IMR-90 (cell line): ENCODE results near the gene SLC2A10. TPM values are rescaled to one million over a fixed set of nuclear protein-coding genes. Genes with fewer than 3 reads are reported as not detected.

ENCODE experiments used
- ATAC-seq: fragments of 200-7000 bp; cut with Tn5 transposase; 2 replicates; pipeline ENCODE4 v1.9.1; 2020; ENCODE audit warnings: low read depth, mild to moderate bottlenecking, moderate library complexity
- BruUV-seq: library from RNA; stranded (reverse); fragments of 400-500 nt; replicated peaks from 2 replicates; lab custom pipeline; 2021; lab: Mats Ljungman, UMichigan
- CTCF ChIA-PET: fragments of 300-600 bp; formaldehyde crosslinking; extraction: SDS; loops from one replicate; lab custom pipeline; 2021; ENCODE audit warnings: antibody characterized with exemption; lab: Yijun Ruan, JAX
- POLR2A ChIA-PET: fragments of 300-600 bp; sonication (Branson Sonifier 250); formaldehyde crosslinking; loops from one replicate; lab custom pipeline; 2022; ENCODE audit warnings: antibody characterized with exemption; ENCODE audit not compliant: unreplicated experiment; lab: Charles Lee
- DNase-seq: peaks from one replicate; pipeline ENCODE4 v3.0.0; 2013
- H2AFZ ChIP-seq: replicated peaks from 2 replicates; pipeline ENCODE3; 2013; ENCODE audit warnings: low read length, mild to moderate bottlenecking; ENCODE audit not compliant: poor library complexity
- H2AK5ac ChIP-seq: 2 replicates; pipeline ENCODE4 v1.6.1; 2013; ENCODE audit warnings: low read depth, low read length, inconsistent platforms
- H2AK9ac ChIP-seq: replicated peaks from 2 replicates; pipeline ENCODE3; 2013; ENCODE audit warnings: mild to moderate bottlenecking, low read depth, low read length, moderate library complexity; ENCODE audit not compliant: poor library complexity
- H2BK120ac ChIP-seq: 2 replicates; pipeline ENCODE4 v1.6.1; 2013; ENCODE audit warnings: low read depth, low read length, inconsistent platforms
- H2BK15ac ChIP-seq: 3 replicates; pipeline ENCODE4 v1.6.1; 2013; ENCODE audit warnings: low read depth, low read length, inconsistent platforms
- H2BK20ac ChIP-seq: 2 replicates; pipeline ENCODE4 v1.6.1; 2013; ENCODE audit warnings: low read depth, mild to moderate bottlenecking, inconsistent platforms, low read length, moderate library complexity
- H2BK5ac ChIP-seq: 2 replicates; pipeline ENCODE4 v1.6.1; 2013; ENCODE audit warnings: mild to moderate bottlenecking, low read depth, low read length, inconsistent platforms; ENCODE audit not compliant: poor library complexity, severe bottlenecking
- H3K14ac ChIP-seq: replicated peaks from 2 replicates; pipeline ENCODE4 v1.6.1; 2013; ENCODE audit warnings: low read depth, low read length, inconsistent platforms
- H3K18ac ChIP-seq: 2 replicates; pipeline ENCODE4 v1.6.1; 2013; ENCODE audit warnings: low read depth, low read length, control low read depth
- H3K23ac ChIP-seq: 2 replicates; pipeline ENCODE4 v1.6.1; 2013; ENCODE audit warnings: low read depth, low read length, inconsistent platforms
- H3K27ac ChIP-seq: 2 replicates; pipeline ENCODE4 v1.5.1; 2013; ENCODE audit warnings: mild to moderate bottlenecking, control low read depth, low read length; ENCODE audit not compliant: insufficient read depth
- H3K27me3 ChIP-seq: 2 replicates; pipeline ENCODE4 v1.6.1; 2013; ENCODE audit warnings: low read length; ENCODE audit not compliant: control insufficient read depth, insufficient read depth
- H3K36me3 ChIP-seq: 2 replicates; pipeline ENCODE4 v1.6.1; 2013; ENCODE audit warnings: low read length, mixed read lengths; ENCODE audit not compliant: control insufficient read depth, insufficient read depth
- H3K4ac ChIP-seq: 2 replicates; pipeline ENCODE4 v1.6.1; 2013; ENCODE audit warnings: low read depth, low read length, inconsistent platforms
- H3K4me1 ChIP-seq: 2 replicates; pipeline ENCODE4 v1.6.1; 2013; ENCODE audit warnings: low read length, mixed read lengths; ENCODE audit not compliant: control insufficient read depth, insufficient read depth
- H3K4me2 ChIP-seq: 2 replicates; pipeline ENCODE4 v1.6.1; 2013; ENCODE audit warnings: low read depth, mild to moderate bottlenecking, control low read depth, low read length, moderate library complexity
- H3K4me3 ChIP-seq: 2 replicates; pipeline ENCODE4 v1.5.1; 2013; ENCODE audit warnings: low read depth, mild to moderate bottlenecking, control low read depth, low read length, moderate library complexity; ENCODE audit not compliant: insufficient read depth
- H3K56ac ChIP-seq: 2 replicates; pipeline ENCODE4 v1.6.1; 2013; ENCODE audit warnings: low read length, inconsistent platforms; ENCODE audit not compliant: insufficient read depth; ENCODE audit errors: extremely low read depth
- H3K79me1 ChIP-seq, 2 experiments: 2 replicates each; pipeline ENCODE4 v1.6.1; 2013; ENCODE audit warnings: low read length in 2 of 2, inconsistent platforms in 1 of 2, low read depth in 1 of 2
- H3K9ac ChIP-seq: 2 replicates; pipeline ENCODE4 v1.6.1; 2013; ENCODE audit warnings: low read depth, low read length, control low read depth
- H3K9me1 ChIP-seq: 2 replicates; pipeline ENCODE4 v1.6.1; 2013; ENCODE audit warnings: low read length, inconsistent platforms; ENCODE audit not compliant: insufficient read depth
- H3K9me3 ChIP-seq: 2 replicates; pipeline ENCODE4 v1.6.1; 2013; ENCODE audit warnings: low read length; ENCODE audit not compliant: control insufficient read depth, insufficient read depth
- H4K20me1 ChIP-seq: 2 replicates; pipeline ENCODE4 v1.6.1; 2013; ENCODE audit warnings: low read length, inconsistent platforms; ENCODE audit not compliant: insufficient read depth
- H4K5ac ChIP-seq: 2 replicates; pipeline ENCODE4 v1.6.1; 2013; ENCODE audit warnings: mild to moderate bottlenecking, low read depth, low read length, control low read depth
- H4K8ac ChIP-seq, 2 experiments: 2 replicates each; pipeline ENCODE4 v1.6.1; 2013; ENCODE audit warnings: low read depth in 2 of 2, low read length in 2 of 2, control low read depth in 1 of 2, inconsistent platforms in 1 of 2
- H4K91ac ChIP-seq: 2 replicates; pipeline ENCODE4 v1.6.1; 2013; ENCODE audit warnings: low read depth, low read length, inconsistent platforms; ENCODE audit not compliant: insufficient read depth
- BHLHE40 ChIP-seq: fragments of 150-350 bp; IDR thresholded peaks from 2 replicates; pipeline ENCODE4 v1.6.1; 2016; ENCODE audit warnings: mild to moderate bottlenecking, low read depth, low read length
- CEBPB ChIP-seq: IDR thresholded peaks from 2 replicates; pipeline ENCODE4 v1.6.1; 2012; ENCODE audit warnings: low read depth, low read length, improper control_type of control experiment
- CTCF ChIP-seq: conservative IDR thresholded peaks from 2 replicates; pipeline ENCODE4 v1.5.1; 2012; ENCODE audit warnings: mild to moderate bottlenecking, low read depth, low read length, improper control_type of control experiment
- ELK1 ChIP-seq: fragments of 150-350 bp; IDR thresholded peaks from 2 replicates; pipeline ENCODE4 v1.6.1; 2016; ENCODE audit warnings: low read depth, mild to moderate bottlenecking, low read length, moderate library complexity, borderline replicate concordance
- MAFK ChIP-seq: IDR thresholded peaks from 2 replicates; pipeline ENCODE4 v1.6.1; 2012; ENCODE audit warnings: low read depth, low read length, improper control_type of control experiment
- MAZ ChIP-seq: IDR thresholded peaks from 2 replicates; pipeline ENCODE4 v1.6.1; 2012; ENCODE audit warnings: low read depth, mild to moderate bottlenecking, low read length, improper control_type of control experiment, moderate library complexity, borderline replicate concordance
- NFE2L2 ChIP-seq: fragments of 150-350 bp; IDR thresholded peaks from 2 replicates; pipeline ENCODE4 v1.6.1; 2016; ENCODE audit warnings: low read depth, mild to moderate bottlenecking, low read length
- RAD21 ChIP-seq: IDR thresholded peaks from 2 replicates; pipeline ENCODE4 v1.6.1; 2012; ENCODE audit warnings: low read length, improper control_type of control experiment
- RFX5 ChIP-seq: IDR thresholded peaks from 2 replicates; pipeline ENCODE4 v1.8.0; 2012; ENCODE audit warnings: low read depth, mild to moderate bottlenecking, low read length, moderate library complexity
- SMC3 ChIP-seq: fragments of 150-350 bp; IDR thresholded peaks from 2 replicates; pipeline ENCODE4 v1.6.1; 2016; ENCODE audit warnings: low read depth, mild to moderate bottlenecking, antibody characterized with exemption, low read length, moderate library complexity
- USF2 ChIP-seq: fragments of 150-350 bp; IDR thresholded peaks from 2 replicates; pipeline ENCODE4 v1.6.1; 2017; ENCODE audit warnings: mild to moderate bottlenecking, antibody characterized with exemption, low read length, low read depth
- WGBS, 2 experiments: methylation state at CpG; one replicate each; pipeline versions ENCODE4 v1.1.5 to v1.1.7; 2013; ENCODE audit warnings: missing lambda C conversion rate in 2 of 2; ENCODE audit not compliant: insufficient read length in 1 of 2; ENCODE audit errors: extremely low coverage in 2 of 2; 5-methylcytosine and 5-hydroxymethylcytosine counted together
- dilution Hi-C: fragments of 300-500 bp; cut with HindIII; formaldehyde crosslinking; loops from one replicate; pipeline ENCODE4 v1.14.3; 2018; ENCODE audit warnings: low sequenced_read_pairs; ENCODE audit not compliant: unreplicated experiment
- in situ Hi-C: fragments of 300-500 bp; cut with MboI; formaldehyde crosslinking; loops from 3 replicates; pipeline ENCODE4 v1.14.3; 2019; ENCODE audit warnings: low sequenced_read_pairs, inconsistent platforms, mixed read lengths
- intact Hi-C: fragments of 100-400 bp; cut with micrococcal nuclease; formaldehyde crosslinking; loops from 2 replicates; pipeline ENCODE4 v1.10.0; 2022
- polyA plus RNA-seq, 3 experiments: library from polyadenylated mRNA; depleted of rRNA; stranded (reverse); fragments of >200 nt; gene quantifications; 2 replicates each; pipeline ENCODE4 v1.2.3, GENCODE V29; 2012; ENCODE audit warnings: low replicate concordance in 1 of 3
- total RNA-seq: library from RNA; depleted of rRNA; stranded (reverse); fragments of >200 nt; gene quantifications from 2 replicates; pipeline ENCODE4 v1.2.3, GENCODE V29; 2012

Gene SLC2A10
- total and polyA plus RNA-seq, 2 of the 4 experiments (the other 2 are of a cell fraction), result 15.2 to 22.0 TPM

GRCh38 chr20:46670228-46670584 is 39.2 kb upstream of the SLC2A10 start:
- Histone ChIP-seq H3K4me2 (no peak overlapping the region), H2AK9ac (no peak overlapping the region), H4K8ac (no peak overlapping the region), H3K9ac (no peak overlapping the region), H3K56ac (no peak overlapping the region), H3K9me1 (no peaks in the 10 kb centered on the region), H2BK5ac (no peak overlapping the region), H2BK120ac (no peak overlapping the region), H4K5ac (no peak overlapping the region), H4K91ac (no peak overlapping the region), H3K27ac (no peak overlapping the region), H3K36me3 (no peaks in the 10 kb centered on the region), H2BK15ac (no peak overlapping the region), H3K4me1 (no peaks in the 10 kb centered on the region), H4K20me1 (no peaks in the 10 kb centered on the region), H3K4me3 (no peak overlapping the region), H3K79me1 (no peaks in the 10 kb centered on the region), H3K14ac (no peak overlapping the region), H3K23ac (no peak overlapping the region), H3K18ac (no peak overlapping the region), H2AK5ac (no peak overlapping the region), H3K4ac (no peak overlapping the region), H2AFZ (no peak overlapping the region), H2BK20ac (no peak overlapping the region), H3K27me3 (no peaks in the 10 kb centered on the region), H3K9me3 (peaks cover 15% of the 10 kb centered on the region)
- ChIA-PET POLR2A (no interaction called here), CTCF (no interaction called here)
- no peak for DNase-seq
- TF ChIP-seq NFE2L2 (no peak), CTCF (no peak), USF2 (no peak), ELK1 (no peak), BHLHE40 (no peak), MAZ (no peak), RAD21 (no peak), MAFK (no peak), RFX5 (no peak), SMC3 (no peak), CEBPB (no peak)
- no TSS peak for BruUV-seq
- dilution Hi-C loops, result no loop called here
- no CpG with 5 or more reads among the region's 2 CpGs for WGBS, 2 experiments
- intact Hi-C loops, result no loop called here
- no peak for ATAC-seq
- in situ Hi-C loops, result no loop called here
